HG03558 (cell line): ENCODE measurements around the gene CHML.

ENCODE experiments used
- ATAC-seq: cut with Tn5 transposase; IDR thresholded peaks from one replicate; pipeline ENCODE4 v1.9.1; 2021; ENCODE audit warnings: moderate number of reproducible peaks; ENCODE audit not compliant: unreplicated experiment; ENCODE audit errors: extremely low read depth

CHML gene

DNA sequence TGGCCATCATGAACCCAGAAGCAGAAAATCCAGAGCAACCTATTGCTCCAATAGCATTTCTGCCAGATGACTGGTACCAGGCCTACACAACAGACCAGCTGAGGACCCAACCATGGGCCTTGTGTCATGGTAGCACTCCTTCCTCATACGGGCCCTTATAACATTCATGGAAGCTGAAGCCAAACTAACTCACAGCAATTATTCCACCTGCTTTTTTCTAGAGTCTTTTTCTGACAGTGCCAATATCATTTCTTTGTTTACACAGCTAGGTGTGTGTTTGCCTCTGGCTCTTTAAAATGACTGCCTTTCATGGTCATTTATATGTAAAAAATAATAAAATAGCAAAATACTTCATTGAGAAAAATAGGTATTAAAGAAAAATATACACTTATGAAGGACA, 8.0 kb upstream of the CHML start:
- ATAC-seq, result no peak

DNA sequence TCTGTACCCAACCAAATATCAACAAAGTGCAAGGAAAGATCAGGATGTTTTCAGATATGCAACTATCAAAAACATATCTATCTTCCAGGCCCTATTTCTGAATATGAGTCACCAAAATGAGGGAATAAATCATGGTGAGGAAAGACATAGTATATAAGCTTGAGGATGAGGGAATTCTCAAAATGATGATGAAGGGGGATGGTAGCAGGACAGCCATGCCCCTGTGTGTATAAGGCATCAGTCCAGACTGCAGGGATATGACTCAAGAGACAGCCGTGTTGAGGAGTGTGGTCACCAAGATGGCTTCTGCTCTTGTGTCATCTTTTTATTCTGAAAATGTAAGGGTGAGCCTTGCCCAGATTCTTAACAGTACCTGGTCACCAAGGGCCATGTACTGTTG, 7.5 kb upstream of the CHML start:
- no peak for ATAC-seq

DNA sequence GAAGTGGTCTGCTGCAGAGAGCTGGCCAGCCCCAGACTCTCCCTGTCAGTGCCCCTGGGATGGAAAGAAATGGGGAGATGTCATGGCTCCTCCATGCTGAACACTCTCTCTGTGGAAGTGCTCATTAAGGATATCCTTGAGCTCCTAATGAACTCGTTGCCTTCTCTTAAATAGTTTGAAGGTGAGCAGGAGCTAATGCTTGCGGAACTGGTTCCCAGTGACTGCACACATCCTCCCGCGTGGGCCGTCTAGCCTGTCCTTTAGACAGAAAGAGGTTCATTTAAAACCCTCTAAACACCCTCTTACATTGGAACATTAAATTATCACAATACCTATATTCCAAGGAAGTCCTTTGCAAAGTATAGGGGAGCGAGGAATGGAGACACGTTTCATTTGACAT, 6.0 kb upstream of the CHML start:
- ATAC-seq, result no peak

DNA sequence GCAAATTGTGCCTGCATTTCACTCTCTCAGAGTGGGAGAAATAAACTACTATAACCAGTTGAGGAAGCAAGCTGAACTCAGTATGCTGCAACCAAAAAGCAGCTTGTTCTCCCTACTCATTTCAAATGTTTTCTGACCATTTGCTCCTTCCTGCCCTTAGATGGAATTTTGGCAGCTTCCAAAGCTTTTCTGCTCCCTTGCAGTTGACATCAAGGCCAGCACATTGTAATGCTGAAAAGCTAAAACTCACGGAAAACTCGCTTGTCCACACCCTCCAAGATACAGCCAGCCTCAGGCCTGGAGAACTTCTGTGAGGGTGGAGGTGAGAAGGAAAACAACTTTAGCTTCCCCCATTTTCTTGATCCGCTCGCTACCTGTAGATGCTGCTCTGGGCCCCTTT, 5.0 kb upstream of the CHML start:
- no peak for ATAC-seq

DNA sequence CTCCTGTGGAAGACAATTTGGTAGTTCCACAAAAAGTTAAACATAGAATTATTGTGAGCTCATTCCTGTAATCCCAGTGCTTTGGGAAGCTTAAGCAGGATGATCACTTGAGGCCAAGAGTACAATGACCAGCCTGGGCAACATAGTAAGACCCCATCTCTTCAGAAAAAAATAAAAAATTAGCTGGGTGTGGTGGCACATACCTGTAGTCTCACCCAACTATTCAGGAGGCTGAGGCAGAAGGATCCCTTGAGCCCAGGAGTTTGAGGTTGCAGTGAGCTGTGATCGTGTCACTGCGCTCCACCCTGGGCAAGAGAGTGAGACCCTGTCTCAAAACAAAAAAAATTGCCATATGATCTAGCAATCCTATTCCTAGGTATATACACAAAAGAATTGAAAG, 4.1 kb upstream of the CHML start:
- no peak for ATAC-seq

DNA sequence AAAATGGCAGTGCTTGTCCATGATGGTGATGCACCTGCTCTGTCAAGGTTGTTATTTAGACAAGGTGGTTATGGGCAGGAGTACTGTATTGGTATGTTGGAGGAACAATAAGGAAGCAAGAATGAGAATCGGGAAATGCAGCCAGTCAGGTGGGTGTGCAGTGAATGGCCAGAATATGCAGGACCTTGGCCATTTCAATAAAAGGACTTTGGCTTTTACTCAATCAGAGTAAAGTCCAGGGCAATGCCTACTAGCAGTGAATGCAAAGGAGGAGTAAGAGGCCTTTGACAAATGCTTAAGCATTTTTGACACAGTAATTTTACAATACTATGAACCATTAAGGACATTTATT, 2.4 kb upstream of the CHML start:
- no peak for ATAC-seq

DNA sequence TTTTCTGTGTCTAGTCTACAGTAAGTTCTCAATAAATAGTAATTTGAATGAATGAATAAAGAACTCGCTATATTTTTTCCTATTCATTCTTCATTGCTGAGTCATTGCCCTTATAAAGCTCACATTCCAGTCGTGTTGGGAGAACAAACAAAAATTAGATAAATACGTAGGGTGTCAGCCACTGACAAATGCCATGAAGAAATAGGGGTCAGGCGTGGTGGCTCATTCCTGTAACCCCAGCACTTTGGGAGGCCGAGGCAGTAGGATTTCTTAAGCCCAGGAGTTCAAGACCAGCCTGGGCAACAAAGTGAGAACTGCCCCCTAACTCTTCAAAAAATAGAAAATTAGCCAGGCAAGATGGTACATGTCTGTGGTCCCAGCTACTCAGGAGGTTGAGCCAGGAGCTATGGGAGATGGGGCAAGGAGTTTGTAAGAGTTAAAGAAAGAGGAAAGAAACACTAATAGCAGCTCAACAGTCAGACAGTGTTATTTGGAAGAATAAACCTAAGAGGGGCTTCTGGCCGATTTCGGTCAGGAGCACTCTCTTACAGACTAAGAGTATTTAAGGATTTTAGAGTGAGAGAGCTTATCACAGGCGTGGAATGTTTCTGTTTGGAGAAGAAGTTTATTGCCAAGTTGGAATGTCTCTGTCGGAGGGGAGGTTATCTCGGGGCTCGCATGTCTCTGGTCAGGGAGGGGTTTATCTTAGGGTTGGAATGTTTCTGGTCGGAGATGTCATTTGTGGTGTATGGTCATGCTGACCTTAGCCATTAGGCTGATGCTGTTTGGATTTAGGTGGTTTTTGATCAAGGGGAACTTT, 1.8 kb upstream of the CHML start:
- ATAC-seq, result no peak

DNA sequence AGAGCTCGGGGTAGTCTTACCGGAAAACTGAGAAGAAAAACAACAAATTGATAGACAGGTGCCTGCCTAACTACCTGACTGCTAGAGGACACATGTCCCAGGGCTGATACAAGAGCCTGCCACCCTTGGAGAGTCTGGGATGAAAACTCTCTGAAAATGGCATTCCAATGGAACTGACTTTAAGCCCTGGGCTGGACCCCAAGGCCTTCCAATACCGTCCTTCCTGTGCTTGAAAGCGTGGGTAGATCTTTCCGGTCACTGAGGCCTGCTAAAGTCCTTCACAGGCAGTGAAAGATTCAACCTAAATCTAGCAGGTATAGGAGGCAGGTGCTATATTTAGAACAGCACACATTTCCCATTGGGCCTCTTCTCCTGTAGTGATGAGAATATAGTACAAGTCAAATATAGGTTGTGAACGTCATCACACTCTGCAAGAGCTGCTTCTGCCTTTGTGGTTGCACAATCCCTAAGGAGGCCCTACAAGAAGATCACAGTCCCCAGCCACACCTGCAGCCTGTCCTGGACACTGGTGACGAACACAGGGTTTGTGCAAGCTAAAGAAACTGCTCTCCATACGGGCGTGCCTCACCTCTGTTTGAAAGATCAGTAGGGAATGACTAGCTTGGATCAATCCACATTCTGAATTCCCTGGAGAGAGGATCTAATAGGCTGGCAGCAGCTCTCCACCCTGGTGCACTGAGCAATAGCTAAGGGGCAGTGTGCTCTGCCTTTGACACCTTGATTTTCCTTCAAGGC, 876 bp upstream of the CHML start:
- ATAC-seq, result no peak

DNA sequence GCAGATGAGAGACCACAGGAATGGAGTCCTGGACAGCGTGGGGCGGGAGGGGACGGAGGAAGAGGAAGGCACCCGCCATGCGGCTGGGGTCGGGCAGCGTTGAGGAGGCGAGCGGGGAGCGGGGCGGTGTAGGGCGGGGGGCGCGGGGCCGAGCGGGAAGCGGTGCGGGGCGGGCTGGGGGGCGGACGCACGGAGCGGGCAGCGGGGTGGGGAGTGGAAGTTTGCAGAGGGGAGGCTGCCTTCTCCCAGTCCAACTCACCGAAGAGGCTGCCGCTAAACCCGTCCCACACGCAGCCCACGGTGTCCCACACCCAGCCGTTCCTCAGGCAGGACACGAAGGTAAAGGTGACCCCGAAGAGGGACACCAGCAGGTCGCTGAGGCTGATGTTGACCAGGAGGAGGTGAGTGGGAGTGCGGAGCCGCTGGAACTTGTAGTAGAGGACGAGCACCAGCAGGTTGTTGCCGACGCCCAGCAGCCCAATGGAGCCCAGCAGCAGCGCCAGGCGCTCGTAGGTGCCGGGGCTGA, 483 bp downstream of the CHML start:
- peak; percentile 38 for ATAC-seq

DNA sequence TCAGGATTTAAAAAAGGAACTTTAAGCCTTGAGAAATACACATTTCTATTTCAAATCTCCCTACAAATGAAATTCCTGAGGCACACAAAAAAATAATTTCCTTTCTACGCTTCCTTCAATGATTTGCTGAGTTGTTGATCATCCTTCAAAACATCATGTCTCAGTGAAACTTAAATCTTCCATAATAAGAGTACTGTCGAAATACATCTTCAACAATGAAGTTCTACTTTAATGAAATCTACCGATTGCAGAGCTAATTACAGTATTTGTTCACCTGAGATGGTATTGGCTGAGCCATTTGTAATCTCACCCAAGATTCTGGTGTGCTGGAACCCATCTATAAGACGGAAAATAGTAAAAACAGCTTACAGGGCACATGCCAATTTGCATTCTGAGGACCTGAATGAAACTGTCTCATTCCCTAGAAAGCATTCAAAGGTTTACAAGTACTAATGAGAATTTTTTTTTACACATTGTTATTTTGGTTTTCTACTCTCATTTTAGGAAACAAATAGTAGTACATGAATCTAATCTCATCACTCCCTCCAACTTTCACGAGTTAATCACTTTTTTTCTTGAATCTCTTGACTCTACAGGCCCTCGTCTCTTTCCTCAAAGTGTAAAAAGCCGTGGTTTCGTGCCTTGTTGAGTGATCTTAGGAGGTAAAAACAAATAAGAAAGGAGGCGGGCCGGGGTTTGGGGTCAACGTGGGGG, 1.1 kb downstream of the CHML start:
- no peak for ATAC-seq

DNA sequence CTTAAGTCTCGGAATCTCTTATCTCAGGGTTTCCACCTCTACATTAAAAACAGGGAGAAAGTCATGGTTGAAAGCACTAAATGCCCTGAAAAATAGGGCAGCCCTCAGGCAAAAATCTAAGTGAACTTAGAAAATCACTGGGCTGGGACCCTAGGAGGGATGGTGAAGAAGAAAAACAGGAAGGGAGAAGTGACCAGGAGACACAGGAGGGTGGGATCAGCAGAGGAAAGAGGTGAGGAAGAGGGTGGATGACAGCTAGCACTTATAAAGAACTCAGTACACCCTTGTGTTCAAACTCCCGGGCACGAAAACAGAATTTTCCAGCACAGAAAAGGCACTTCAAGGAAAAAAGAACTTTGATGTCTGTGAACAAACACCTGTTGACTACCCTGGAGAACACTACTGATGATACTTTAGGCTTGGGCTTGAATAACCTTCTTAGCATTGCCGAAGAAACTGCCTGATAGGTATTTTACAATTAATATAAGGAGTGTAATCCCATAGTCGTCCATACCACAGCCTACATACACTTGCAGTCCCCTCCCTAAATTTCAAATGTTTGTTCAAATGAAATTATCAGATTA, 2.0 kb downstream of the CHML start:
- no peak for ATAC-seq

DNA sequence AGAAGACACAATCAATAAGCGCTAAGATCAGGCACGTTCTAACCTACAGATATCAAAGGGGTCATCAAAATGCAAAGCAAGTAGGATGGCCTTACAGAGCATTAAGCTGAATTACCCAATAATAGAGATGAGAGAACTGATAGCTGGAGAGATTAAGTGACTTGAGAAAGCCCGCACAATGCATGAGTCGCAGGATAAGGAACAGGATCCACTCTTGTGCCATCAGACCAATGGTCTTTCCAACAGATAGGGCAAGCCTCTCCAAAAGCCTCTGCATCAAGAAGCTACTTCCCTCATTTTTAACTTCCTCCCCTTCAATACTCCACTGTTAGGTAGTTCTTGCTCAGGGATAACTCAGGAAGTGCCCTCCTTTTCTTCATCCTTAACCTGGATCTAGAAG, 2.6 kb downstream of the CHML start:
- ATAC-seq, result no peak

DNA sequence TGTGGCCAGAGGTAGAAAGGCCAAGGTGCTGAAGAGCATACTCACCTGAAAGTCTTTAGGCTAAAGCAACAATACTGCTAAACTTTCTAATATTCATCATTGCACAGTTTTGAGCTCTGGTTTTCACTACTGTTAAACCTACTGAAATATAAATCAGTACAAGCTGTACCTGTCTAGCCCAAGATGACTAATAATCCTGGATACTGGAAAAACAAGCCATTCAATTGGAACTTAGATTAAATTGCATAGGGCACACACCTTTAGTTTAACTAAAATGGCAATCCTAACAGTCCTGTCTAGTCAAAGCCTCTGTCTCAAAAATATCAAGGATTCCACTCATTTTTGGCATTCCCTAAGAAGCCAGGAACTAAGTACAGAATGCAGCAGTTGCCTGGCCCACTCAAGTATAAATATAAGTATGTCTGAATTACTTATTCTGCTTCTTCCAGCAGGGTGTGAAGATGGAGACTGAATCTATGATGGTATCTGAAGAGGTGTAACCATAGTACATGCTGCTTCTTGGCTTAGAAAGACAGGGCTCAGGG, 3.1 kb downstream of the CHML start:
- ATAC-seq, result no peak

DNA sequence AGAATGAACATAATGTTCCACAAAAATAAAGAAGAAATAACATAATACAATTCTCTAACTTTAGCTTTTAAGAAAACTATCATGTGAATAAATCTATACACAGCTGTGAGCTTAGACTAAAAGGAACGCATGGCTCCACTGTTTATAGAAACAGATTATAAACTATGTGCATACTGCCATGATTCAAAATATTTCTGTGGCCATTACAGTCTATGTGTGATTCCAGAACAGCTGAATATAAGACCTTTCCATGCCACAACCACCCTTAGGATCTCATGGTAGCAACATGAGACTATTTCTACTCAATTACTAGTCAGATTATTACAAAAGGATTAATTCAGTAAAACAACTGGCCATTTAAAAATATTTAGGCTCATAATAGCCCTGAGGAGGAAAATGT, 3.9 kb downstream of the CHML start:
- no peak for ATAC-seq

DNA sequence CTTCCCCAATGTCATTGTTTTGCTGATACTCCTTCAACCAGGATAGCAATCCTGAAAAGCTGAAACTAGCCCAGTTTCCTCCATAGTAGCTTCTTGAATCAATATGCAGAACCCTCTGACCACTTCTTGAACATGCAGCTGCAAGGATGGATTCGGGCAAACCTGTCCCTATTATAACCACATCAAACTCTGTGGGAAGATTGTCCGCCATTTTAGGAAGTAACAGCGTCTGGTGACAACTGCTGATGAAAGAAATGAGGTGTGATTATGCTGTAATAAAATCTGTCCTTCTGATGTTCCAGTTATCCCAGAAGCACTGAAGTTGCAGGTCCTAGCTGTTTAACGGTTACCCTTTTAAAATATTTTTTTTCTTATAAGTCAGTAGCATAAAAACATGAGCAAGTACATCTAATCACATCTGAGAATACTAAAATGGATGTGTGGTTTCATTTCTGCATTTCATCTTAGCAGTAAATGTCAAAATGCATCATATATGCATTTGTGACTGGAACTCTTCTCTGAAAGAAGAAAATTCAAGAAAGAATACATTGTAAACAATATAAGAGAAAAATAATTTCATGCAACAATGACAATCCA, 4.5 kb downstream of the CHML start:
- ATAC-seq, result no peak

DNA sequence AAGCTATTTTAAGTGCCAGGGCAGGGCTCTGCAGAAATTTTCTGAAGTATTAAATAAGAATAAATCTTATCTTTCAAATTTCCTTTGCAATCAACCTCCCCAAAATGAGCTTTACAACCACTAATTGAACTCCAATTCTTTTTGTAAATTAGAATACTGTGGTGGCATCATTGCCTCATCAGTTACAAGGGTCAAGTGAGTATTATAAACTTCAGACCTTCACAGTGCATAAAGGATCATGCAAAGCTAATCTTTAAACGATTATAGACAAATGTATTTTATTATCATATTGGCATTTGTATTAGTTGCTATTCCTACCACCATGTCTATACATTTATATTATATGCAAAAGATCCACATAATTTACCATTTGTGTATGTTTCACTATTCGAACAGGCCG, 7.2 kb downstream of the CHML start:
- no peak for ATAC-seq

DNA sequence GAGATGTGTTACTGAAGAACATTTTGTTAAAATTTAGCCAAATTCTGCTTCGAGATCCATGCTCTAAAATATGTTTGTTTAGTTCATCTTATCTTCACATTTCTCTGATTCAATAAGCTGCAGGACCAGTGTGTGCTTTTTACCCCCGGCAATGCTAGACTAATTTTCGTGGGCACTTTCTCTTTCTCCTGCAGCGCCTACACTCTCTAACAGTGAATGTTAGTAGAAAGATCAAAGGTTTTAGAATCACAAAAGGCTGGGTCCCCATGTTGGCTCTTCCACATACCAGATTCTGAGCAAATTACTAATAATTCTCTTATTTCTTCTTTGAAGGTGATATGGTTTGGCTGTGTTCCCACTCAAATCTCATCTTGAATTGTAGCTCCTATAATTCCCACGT, 8.5 kb downstream of the CHML start:
- ATAC-seq, result no peak

DNA sequence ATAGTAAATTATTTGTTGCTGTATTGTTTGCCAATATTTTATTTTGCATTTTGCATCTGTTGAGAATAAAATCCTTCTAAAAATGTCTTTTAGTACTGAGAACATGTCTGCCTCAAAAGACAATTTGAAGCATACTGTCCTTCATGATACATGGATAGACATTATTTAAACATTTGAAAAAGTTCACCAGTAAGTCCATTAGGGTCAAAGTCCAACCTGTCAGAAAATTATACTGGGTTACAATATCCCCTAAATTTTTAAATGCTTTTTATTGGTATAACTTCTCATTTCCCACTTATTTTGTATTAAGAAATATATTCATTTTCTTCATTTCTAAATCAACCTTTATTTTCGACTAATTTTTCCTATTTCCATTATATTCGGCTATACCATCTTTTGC, 9.3 kb downstream of the CHML start:
- no peak for ATAC-seq

DNA sequence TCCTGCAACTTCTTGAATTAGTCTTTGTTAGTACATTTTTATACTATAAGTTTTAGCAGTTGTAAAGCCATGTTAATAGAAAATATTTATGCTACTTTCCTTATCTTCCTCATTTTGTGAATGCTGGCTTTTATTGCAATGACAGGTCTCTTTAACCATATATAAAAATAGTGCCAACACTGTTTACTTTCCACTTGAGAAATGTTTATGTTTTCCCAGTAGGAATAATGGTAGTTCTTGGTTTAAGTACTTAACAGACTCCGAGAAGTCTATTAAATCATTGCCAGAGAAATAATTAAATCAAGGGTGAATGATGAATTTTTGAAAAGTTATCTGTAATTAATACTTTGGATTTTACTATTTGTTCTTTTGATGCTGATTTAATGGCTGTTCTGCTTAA, 9.7 kb downstream of the CHML start:
- no peak for ATAC-seq

DNA sequence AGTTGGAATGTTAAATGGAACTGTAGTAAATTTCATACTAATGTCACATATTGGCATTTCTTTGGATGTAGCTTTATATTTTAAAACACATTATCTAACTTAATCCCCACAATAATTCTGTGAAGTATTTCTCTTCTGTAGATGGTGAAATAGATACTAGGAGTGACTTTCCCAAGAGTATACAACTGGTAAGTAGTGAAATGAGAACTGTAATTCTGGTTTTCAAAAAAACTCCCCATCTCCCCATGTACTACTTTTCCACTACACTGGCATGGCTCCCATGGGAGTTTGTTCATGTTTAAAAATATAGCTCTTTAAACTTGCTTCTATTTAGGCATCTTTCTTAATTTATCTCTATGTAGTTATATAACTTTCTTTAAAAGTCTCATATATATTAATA, 10.2 kb downstream of the CHML start:
- ATAC-seq, result no peak
